Activated CD4-positive, CD25-positive, alpha-beta regulatory T cell treated with anti-CD3 and anti-CD28 coated beads, Interleukin-2, amount 50 U/mL, for 16 hours (primary cell): ENCODE measurements around the gene RPTOR.

Experiments
- DNase-seq: peaks from one replicate; pipeline ENCODE4 v3.0.0-alpha.2; 2020; ENCODE audit warnings: low read depth, low spot score

The RPTOR gene

DNA sequence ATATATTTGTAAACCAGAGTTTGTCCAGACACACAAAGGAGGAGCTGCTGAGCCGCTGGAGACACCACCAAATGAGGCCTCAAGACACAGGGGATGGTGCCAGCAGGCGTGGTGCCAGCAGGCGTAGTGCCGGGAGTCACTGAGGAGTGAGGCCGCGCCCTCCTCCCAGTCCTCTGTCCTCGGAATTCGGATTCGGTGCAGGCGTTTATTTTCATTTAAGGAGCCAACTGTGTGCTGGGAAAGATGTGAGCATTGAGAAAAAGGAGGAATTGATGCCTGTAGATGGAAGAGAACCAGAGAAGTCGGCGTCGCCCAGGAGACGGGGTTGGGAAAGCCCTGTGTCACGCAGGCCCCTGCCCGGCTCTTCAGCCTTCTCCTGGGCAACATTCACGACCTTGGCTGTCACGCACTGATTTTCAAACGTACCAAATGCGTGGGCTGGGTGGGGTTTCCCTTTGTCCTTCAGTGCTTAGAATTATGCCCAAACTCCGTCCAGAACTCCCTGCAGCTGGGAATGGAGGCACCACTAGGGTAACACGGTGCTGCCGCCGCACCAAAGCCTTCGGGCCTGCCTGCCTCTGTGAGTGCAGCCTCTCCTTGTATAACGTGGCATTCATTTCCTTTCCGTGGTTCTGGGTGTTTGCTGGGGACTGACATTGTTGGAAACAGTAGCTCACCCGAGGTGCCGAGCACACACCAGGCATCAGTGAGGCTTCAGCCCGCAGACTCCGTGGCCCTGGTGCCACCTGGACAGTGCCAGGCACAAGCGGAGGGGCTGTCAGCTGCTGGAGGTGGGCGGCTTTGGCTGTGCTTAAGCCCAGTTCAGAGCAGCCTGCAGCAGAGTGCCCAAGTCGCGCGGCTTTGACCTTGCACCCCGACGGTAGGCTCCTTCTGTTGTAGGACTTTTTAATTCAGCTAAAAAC lies 398.0 kb downstream of the RPTOR start:
- no peak for DNase-seq

DNA sequence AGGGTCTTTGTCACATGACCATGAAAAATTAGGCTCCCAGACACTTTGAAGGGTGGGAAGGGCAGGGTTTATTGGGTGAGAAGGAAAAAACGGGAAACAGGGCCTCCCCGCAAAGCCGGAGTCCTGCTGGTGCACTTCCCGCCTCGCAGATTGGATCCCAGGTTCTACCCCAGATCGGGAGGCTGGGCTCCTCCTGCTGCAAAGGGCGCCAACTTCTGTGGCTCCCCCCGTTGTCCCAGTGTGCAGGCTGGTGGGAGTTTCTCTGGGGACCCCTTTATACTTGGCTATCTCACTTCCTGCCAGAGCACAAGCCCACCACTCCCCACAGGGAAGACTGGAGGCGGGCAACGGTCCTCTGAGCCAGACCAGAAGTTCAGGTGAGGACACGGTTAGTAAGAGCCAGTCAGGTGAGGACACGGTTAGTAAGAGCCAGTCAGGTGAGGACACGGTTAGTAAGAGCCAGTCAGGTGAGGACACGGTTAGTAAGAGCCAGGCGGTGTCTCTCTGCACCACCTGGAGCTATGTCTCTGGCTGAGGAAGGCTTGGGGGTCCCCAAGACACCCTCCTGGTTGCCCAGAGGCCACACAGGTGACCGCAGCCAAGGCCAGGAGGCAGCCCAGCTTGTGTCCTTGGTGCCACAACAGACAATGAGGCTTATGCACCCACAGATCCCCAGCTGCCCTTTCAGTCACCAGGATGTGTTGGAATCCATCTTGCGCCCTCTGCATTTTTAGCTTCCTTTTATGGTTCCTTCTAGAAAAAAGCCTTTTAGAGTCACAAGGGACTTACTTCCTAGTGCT lies 398.9 kb downstream of the RPTOR start:
- DNase-seq, result no peak

DNA sequence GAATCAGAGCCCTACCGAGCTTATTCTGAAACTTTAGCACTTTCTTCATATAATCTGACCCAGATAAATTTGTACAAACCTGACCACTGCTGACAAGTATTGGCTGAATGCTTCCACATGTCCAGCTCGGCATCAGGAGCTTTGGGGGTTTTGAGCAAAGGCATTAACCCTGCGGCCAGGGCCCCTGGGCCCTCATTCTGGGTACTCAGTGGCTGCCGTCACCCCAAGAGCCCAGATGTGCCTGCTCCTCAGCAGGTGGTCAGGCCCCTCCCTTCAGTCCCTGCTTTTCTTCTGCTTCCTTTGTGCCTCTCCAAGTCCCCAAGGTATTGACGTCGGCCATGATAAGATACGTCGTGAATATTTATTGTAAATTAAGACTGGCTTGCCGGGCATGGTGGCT lies 399.7 kb downstream of the RPTOR start:
- no peak for DNase-seq

DNA sequence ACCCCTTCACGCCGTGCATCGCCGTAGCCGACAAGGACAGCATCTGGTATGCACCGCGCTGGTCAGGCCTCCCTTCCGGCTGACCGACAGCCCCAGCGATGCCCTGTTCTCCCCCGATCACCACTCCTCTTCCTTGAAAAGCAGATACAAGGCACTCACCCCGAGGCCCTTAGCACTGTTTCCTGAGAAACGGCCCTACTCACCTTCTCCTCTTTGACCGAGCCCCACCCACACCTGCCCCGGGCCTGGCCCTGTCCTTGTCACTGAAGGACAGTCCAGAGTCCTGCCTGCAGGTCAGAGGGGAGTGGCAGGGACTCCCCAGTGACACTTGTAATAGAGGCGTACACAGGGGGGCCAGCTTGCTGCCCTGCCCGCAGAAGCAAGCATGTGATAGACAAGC lies 401.1 kb downstream of the RPTOR start:
- no peak for DNase-seq

DNA sequence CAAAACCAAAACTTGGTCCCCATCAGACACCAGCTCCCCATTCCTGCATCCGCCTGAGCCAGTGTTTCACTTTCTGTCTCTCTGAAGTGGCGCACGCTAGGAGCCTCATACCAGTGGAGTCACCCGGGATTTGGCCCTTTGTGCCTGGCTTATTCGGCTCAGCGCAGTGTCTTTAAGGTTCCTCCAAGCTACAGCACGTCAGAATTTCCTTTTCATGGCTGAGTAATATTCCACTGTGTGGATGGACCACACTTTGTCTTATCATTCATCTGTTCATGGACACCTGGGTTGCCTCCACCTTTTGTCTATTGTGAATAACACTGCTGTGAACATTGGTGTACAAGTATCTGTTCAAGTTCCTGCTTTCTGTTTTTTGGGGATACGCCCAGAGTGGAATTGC lies 401.8 kb downstream of the RPTOR start:
- DNase-seq, result no peak

DNA sequence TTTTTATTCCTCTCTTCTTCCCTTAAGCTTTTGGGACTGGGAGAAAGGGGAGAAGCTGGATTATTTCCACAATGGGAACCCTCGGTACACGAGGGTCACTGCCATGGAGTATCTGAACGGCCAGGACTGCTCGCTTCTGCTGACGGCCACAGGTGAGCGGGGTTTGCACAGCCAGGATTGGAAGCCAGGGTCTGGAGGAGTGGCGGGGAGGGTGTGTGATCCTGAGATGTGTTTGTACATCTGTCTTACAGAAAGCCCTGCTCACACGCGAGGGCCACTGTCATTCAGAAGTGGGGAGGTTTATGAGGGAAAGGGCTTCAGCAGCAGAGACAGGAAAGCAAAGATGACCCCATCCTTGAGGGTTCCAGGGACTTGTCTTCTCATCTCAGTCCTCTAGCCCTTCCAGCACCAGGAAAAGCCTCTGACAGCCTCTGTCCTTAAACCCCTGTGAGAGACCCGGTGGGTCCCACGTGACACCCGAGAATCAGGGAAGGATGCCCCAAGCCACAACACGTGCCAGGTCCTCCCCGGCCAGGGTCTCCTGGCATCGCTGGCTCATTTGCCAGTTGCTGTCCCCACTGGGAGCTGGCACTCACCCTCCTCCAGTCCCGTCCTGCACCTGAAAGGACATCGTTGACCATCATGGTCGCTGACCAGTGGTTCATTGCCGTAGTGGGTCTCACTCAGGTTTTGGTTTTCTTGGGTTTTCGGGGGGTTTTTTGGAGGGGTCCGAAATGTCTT lies 402.7 kb downstream of the RPTOR start:
- no peak for DNase-seq

DNA sequence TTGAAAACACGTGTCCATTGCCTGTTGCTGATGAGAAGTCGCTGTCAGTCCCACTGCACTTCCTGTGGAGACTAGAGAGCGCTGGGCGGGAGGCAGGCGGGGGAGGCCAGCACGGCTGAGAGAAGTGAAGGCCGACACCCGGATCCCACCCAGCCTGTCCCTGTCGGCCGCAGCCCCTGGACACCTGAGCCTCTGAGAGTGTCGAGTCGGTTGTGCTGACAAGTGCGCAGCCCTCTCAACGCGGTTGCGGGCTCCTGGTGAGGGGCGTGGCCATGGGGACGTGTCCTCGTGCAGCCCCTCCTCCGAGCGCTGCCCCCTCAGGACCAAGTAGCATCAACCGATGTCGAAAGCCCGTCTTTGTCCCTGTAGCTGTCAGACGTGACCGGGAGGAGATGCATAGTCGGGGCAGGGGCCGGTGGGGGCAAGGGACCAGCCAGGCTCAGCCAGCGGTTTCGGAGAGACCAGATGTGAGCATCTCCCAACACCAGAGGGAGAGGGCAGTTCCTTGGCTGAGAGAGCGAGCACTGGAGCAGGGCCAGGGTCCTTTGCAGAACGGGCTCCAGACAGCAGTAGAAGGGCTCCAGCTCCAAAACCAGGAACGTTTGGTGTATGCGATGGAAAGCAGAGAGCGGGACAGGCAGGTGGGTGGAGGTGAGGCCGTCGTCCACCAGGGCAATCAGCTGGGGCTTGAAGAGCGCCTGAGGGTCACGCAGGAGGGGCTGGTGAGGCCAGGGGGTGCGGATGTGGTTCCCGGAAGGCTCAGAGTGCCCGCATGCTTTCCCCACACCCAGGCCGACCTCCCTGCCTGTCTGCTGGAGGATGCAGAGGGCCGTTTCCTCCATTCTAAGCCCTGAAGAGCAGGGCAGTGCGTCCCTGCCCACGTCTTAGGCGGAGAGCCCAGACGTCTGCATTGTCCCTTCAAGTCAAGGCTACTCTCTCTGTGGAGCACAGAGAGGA lies 403.7 kb downstream of the RPTOR start:
- no peak for DNase-seq

DNA sequence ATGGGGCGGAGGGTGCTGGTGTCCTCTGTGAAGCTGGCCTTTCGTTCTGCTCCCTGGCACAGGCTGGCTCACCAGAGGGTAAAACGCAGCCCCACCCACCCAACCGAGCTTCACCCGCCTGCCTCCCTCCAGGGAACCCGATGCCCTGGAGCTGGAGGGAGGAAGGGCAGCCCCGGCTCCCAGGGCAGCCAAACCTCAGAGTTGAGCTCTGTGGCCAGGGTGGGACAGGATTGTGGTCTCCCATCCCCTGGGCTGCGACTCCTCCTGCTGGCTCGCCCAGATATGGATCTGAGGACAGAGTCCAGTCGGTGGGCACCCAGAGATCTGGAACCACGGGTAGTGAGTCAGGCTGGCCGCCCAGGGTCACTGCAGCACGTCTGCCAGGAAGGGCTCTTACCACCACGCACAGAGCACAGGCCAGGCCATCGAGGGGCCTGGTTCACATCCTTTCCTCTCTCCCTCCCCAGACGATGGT lies 404.4 kb downstream of the RPTOR start:
- DNase-seq, result no peak

DNA sequence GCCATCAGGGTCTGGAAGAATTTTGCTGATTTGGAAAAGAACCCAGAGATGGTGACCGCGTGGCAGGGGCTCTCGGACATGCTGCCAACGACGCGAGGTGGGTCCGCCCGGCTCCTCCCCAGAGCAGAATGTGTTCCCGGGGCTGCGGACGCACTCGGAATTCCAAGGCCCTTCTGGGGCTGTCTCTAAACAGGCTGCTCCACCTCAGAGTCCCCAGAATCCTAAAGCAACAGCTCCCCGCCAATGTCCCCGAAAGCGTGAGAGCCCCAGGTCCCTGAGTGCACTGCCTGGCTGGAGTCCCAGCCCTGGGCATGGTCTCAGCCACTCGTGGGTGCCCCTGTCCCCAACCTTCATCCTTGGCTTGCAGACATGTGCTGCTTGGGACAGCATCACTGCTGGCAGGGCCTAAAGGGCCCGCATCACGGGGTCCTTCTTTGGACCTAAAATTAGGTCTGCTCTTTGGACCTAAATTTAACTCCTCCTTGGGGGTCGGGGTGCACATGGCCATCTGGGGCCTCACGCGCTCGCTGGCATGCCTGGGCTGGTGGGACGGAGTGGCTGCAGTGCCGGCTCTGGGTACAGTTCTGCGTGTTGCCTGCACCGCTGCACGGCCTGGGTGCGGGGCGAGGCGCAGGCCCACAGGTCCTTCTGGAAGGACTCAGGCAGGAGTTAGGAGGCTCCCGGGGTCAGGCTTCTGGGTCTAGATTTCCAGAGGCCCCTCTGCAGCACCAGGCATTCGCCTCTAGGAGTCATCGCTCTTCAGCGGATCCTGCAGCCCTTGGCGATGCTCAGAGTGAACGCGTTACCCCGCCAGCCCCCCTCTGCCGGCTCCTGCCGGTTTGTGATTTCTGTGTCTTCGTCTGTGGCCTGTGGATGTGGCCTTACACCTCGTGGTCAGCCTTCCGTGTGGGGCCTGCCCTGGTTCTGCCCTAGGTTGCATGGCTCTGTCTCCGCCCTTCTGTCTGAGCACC lies 405.1 kb downstream of the RPTOR start:
- DNase-seq, result no peak

DNA sequence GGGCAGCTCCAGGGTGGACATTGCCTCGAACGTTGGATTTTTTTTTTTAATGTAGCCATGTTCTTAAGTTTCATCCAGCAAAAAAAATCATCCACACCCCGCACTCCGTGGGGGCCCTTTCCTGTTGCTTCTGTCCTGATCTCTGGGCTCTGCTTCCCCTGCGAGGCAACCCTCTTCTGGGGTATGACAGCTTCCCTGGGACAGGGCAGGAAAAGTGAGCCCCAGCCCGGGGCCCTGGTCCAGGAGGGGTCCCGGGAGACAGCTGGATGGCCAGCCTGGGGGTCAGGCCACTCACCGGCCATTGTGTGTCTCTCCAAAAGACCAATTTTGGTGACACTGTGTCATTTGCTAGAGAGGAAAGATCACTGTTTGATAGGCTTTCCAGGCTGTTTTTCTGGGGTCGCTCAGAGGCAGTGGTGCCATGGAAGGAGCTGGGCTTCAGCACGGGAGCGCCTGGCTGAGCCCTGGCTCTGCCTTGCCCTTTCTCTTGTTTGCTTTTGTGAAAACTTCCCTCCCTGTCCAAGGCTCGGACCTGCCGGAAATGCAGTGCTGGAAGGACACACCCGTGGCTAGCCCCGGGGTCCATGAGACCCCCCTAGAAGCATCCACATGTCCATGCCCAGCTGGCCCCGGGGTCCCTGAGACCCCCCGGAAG lies 406.0 kb downstream of the RPTOR start:
- DNase-seq, result no peak

DNA sequence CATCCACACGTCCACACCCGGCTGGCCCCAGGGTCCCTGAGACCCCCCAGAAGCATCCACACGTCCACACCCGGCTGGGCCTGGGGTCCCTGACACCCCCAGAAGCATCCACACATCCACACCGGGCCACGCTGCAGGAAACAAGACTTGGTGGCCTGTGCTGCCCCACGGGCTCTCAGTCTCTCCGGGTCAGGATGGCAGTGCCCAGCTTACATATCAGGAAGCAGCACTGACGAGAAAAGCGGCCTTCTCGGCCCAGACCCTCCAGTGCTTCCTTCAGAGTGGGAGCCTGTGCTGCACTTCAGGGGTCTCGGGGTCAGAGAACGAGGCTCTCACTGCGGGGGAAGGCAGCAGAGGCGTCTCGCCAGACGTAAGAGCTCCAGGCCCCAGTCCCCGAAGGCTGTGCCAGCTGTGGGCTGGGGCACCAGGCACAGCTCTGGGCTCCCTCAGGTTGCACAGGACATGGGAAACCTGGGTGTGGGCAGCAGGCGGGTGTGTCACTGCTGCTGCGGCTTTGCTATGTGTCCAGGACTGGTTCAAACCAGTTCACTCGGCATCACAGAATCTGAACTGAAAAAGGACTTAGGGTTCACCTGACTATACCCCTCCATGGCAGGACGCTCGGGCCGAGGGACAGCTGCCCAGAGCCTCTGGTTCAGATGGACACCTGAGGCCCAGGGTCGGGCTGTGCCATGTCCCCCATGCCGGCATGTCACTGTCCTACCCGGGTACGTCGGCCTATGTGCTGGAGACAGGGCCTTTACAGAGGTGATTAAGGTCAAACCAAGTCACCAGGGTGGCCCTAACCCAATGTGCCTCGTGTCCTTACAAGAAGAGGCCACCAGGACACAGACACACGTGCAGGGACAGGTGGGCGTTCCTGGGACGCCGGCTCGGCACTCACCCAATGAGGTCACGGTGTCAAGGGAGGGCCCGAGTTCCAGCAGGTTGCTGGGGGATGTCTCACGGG lies 406.8 kb downstream of the RPTOR start:
- DNase-seq, result no peak

DNA sequence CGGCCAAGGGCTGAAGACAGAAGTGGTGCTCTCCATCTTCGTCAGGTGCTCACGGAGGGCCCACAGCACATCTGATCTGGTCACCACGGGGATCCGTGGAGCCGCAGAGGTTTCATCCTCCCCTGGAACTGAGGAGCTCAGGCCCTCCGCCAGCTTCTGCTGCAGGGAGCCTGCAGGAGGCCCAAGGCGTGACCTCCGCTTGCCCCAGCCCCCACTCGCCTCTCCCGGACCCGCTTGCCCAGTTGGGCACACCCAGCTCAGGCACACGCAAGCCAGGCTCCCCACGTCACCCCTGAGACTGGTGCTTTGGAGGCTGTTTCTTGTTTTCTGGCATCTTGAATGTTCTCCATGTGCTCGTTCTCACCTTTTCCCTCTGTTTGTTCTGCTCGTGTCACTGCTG lies 407.7 kb downstream of the RPTOR start:
- DNase-seq, result no peak

DNA sequence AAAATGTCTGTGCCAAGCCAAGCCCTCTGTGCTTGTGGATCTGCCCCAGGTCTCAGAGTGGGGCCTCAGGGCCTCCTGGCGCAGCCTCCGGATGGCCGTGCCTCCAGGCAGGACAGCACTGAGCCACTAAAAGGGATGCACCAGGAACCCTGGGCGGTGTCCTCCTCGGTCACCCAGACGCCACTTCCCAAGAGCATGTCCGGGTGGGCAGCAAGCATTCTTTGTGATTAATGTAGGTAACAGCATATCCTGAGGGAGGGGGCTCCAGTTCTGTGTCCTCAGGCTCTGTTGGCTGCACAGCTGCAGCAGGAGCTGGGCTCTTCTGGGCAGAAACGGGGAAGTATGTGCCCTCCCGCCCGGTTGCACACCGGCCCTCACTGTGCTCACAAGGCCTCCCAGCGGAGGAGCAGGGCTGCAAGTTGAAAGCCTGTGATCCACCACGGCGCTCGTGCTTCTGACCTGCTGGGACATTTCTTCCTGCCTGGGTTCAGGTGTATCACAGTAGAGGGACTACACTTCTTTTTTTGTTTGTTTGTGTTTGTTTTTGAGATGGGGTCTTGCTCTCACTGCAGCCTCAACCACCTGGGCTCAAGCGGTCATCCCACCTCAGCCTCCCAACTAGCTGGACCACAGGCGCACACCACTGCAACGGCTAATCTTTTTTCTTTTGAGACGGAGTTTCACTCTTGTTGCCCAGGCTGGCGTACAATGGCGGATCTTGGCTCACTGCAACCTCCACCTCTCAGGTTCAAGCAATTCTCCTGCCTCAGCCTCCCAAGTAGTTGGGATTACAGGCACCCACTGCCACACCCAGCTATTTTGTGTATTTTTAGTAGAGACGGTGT lies 409.1 kb downstream of the RPTOR start:
- no peak for DNase-seq

DNA sequence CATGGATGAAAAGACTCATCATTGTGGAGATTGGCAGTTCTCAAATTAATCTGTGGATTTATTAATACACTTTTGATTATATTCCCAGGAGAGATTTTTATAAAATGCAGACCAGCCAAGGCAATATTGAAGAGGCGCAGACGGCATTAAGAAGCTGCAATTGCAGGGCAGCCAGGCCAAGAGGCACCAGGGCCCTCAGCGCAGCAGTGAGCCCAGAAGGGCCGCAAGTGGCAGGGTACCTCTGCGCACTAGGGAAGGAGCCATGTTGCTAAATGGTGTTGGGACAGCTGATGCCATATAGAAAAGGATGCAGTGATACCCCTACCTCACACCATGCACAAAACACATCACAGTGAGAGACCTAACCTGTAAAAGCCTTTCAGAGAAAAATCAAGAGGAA lies 410.4 kb downstream of the RPTOR start:
- no peak for DNase-seq

DNA sequence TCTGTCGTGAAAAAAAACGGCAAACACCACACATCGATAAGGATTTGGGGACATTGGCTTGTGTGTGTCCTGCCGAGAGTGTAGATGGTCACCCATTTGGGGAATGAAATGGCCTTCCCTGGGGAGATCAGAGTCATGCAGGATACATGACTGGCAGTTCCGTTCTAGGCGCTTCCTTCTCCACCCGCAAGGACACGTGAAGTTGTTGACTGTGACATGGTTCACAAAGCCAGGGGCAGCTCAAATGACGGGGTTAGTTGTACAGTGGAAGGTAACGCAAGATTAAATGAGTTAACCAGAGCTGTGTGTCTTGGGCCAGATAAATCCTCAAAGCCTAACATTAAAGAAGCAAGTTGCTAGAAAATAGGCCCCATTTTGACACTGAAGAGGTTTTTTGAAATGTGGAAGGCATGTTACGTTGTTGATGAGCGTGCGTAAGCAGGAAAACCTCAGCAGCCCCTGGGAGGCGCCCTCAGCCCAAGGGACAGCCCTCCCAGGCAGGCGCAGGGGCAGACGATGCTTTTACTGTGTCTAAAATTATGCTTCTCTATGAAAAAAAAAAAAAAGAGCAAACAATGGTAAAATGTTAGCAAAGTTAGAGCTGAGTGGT lies 411.1 kb downstream of the RPTOR start:
- no peak for DNase-seq

DNA sequence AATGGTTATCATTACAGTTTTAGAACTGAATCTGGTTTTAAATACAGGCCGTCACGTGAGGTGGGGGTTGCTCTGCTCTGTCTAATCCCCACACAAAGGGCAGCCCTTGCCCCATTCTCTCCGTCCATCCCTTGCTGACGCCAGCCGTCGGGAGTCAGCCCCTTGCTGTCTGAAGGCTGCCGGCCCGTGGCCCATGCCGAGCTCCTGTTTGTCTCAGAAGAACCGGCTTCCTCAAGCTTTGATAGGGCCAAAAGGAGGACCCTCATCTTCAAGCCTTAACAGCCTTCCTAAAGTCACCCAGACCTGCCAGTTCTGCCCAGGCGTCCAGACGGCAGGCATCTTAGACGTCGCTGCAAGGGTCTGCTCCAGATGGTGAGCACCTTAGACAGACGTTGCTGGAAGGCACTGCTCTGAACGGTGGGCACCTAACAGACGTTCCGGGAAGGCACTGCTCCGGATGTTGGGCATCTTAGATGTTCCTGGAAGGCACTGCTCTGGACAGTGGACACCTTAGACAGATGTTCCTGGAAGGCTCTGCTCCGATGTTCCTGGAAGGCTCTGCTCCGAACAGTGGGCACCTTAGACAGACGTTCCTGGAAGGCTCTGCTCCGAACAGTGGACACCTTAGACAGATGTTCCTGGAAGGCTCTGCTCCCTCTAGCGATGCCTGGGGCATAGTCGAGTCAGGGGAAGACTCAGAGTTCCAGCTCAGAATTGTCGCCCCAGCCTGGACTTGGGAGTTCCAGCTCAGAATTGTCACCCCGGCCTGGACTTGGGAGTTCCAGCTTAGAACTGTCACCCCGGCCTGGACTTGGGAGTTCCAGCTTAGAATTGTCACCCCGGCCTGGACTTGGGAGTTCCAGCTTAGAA lies 411.9 kb downstream of the RPTOR start:
- DNase-seq, result no peak
